ENCODE results near the gene ZNF428. TPM values are rescaled to one million over a fixed set of nuclear protein-coding genes. Genes with fewer than 3 reads are reported as not detected.
A peak's percentile ranks its signal among the peaks of the same experiment; 100 is the strongest.

The ZNF428 gene
- total RNA-seq, 2 donors from 2014 or later: 44.3 to 46.8 TPM

DNA sequence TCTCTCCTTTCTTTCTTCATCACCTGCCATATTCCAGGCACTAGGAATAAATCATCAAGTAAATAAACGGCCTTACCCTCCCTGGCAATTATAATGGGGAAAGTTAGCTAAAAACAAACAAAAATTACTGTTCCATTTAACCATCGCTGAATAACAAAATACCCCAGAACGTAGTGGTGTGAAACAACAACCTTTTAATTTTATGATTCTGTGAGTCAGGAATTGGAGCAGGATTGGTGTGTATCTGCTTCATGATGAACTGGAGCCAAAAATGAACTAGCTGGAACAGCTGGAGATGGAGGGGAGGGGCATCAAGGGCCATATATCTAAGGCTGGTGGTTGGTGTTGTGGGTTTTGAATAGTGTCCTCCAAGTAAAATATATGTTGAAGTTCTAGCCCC lies 23.9 kb upstream of the ZNF428 start:
- DNase-seq: no peak
- no peak overlapping the region for H3K27ac ChIP-seq (ENCODE audit: low read depth, low read length)
- peaks cover 9% of the 10 kb centered on the region for H3K36me3 ChIP-seq (ENCODE audit: control insufficient read depth, insufficient read depth, low read length)
- H3K9ac ChIP-seq (ENCODE audit: extremely low read depth, low read length, poor library complexity, severe bottlenecking): no peak overlapping the region
- 92 to 94% methylated on average over 2 to 3 of the region's 3 CpGs for WGBS, 2 experiments (ENCODE audit: insufficient coverage in 1 of 2, insufficient read length in 1 of 2)
- TF ChIP-seq, protein P1, sequence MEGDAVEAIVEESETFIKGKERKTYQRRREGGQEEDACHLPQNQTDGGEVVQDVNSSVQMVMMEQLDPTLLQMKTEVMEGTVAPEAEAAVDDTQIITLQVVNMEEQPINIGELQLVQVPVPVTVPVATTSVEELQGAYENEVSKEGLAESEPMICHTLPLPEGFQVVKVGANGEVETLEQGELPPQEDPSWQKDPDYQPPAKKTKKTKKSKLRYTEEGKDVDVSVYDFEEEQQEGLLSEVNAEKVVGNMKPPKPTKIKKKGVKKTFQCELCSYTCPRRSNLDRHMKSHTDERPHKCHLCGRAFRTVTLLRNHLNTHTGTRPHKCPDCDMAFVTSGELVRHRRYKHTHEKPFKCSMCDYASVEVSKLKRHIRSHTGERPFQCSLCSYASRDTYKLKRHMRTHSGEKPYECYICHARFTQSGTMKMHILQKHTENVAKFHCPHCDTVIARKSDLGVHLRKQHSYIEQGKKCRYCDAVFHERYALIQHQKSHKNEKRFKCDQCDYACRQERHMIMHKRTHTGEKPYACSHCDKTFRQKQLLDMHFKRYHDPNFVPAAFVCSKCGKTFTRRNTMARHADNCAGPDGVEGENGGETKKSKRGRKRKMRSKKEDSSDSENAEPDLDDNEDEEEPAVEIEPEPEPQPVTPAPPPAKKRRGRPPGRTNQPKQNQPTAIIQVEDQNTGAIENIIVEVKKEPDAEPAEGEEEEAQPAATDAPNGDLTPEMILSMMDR (conservative IDR thresholded peaks at IDR 0.05): no peak
- peaks cover 10% of the 10 kb centered on the region for H3K9me3 ChIP-seq (ENCODE audit: control insufficient read depth, low read length)
- peaks cover 27% of the 10 kb centered on the region for H3K27me3 ChIP-seq (ENCODE audit: control insufficient read depth, insufficient read depth, low read length, poor library complexity, severe bottlenecking)
- Mint-ChIP-seq H3K4me1 (peaks cover 5% of the 10 kb centered on the region), H3K27ac (no peak overlapping the region), H3K27me3 (ENCODE audit: insufficient read depth) (peaks cover 62% of the 10 kb centered on the region), H3K4me3 (no peak overlapping the region), H3K9me3 (peaks cover 24% of the 10 kb centered on the region), H3K36me3 (ENCODE audit: low read depth) (peaks cover 21% of the 10 kb centered on the region)
- no peaks in the 10 kb centered on the region for H3K4me1 ChIP-seq (ENCODE audit: control insufficient read depth, insufficient read depth, low read length)
- H3K4me3 ChIP-seq (ENCODE audit: low read length): no peak overlapping the region

DNA sequence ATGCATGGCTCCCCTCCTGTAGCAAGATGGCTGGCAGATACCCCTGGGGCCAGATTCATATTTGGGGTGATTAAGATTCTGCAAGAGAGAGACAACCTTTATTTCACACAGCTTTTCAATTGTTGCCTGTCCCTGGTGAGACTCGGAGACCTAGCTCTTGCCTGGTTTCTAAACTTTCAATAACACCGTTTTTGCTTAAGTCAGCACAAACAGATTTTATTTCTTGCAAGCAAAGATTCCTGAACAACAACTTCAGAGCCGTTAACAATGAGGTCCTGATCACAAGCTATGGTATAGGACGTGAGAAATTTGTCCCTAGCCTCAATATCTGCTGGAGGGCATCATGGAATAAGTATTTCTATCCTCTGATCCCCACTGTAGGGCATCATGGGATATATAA lies 23.1 kb upstream of the ZNF428 start:
- no peak overlapping the region for H3K27ac Mint-ChIP-seq
- no peak overlapping the region for H3K4me3 Mint-ChIP-seq
- peaks cover 70% of the 10 kb centered on the region for H3K27me3 Mint-ChIP-seq (ENCODE audit: insufficient read depth)

DNA sequence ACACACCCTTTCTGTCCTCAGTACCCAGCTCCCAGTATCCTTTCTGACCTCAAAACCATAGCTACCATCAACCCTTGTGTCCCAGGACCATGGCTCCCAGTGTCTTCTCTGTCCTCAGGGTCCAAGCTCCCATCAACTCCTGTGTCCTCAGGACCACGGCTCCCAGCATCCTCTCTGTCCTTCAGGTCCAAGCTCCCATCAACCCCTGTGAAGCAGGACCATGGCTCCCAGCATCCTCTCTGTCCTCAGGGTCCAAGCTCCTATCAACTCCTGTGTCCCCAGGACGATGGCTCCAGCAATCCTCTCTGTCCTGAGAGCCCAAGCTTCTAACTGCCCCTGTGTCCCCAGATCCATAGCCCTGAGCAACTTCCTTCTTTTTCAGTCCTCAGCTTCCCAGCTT lies 21.9 kb upstream of the ZNF428 start:
- H3K27me3 ChIP-seq (ENCODE audit: control insufficient read depth, insufficient read depth, low read length, poor library complexity, severe bottlenecking): peaks cover 43% of the 10 kb centered on the region
- no peak overlapping the region for H3K27ac Mint-ChIP-seq
- DNase-seq: no peak

More for the DNA sequence above, 23.1 kb upstream of the ZNF428 start:
- WGBS, 2 experiments (ENCODE audit: insufficient coverage in 1 of 2, insufficient read length in 1 of 2): 84 to 86% methylated on average over 4 of the region's 4 CpGs
- Histone ChIP-seq H3K9ac (ENCODE audit: extremely low read depth, low read length, poor library complexity, severe bottlenecking) (no peak overlapping the region), H3K27ac (ENCODE audit: low read depth, low read length) (no peak overlapping the region), H3K4me3 (ENCODE audit: low read length) (no peak overlapping the region), H3K27me3 (ENCODE audit: control insufficient read depth, insufficient read depth, low read length, poor library complexity, severe bottlenecking) (peaks cover 35% of the 10 kb centered on the region), H3K4me1 (ENCODE audit: control insufficient read depth, insufficient read depth, low read length) (no peaks in the 10 kb centered on the region), H3K36me3 (ENCODE audit: control insufficient read depth, insufficient read depth, low read length) (peaks cover 4% of the 10 kb centered on the region), H3K9me3 (ENCODE audit: control insufficient read depth, low read length) (peaks cover 6% of the 10 kb centered on the region)
- peaks cover 19% of the 10 kb centered on the region for H3K9me3 Mint-ChIP-seq
- no peak for DNase-seq
- TF ChIP-seq, protein P1 (conservative IDR thresholded peaks at IDR 0.05): no peak
- peaks cover 13% of the 10 kb centered on the region for H3K36me3 Mint-ChIP-seq (ENCODE audit: low read depth)
- H3K4me1 Mint-ChIP-seq: peaks cover 5% of the 10 kb centered on the region

More for the DNA sequence above, 21.9 kb upstream of the ZNF428 start:
- WGBS, 2 experiments (ENCODE audit: insufficient coverage in 1 of 2, insufficient read length in 1 of 2): 78% methylated on average over 2 of the region's 2 CpGs; no CpG with 5 or more reads in 1 of the 2 experiments
- Mint-ChIP-seq H3K36me3 (ENCODE audit: low read depth) (peaks cover 3% of the 10 kb centered on the region), H3K4me3 (peak overlapping the region; percentile 63), H3K27me3 (ENCODE audit: insufficient read depth) (peaks cover 76% of the 10 kb centered on the region), H3K9me3 (peaks cover 7% of the 10 kb centered on the region), H3K4me1 (peaks cover 5% of the 10 kb centered on the region)
- H3K4me1 ChIP-seq (ENCODE audit: control insufficient read depth, insufficient read depth, low read length): no peaks in the 10 kb centered on the region
- no peaks in the 10 kb centered on the region for H3K9me3 ChIP-seq (ENCODE audit: control insufficient read depth, low read length)
- no peaks in the 10 kb centered on the region for H3K36me3 ChIP-seq (ENCODE audit: control insufficient read depth, insufficient read depth, low read length)
- H3K27ac ChIP-seq (ENCODE audit: low read depth, low read length): no peak overlapping the region
- TF ChIP-seq, protein P1 (conservative IDR thresholded peaks at IDR 0.05): no peak
- no peak overlapping the region for H3K9ac ChIP-seq (ENCODE audit: extremely low read depth, low read length, poor library complexity, severe bottlenecking)
- no peak overlapping the region for H3K4me3 ChIP-seq (ENCODE audit: low read length)
